Rectal smooth muscle tissue (tissue), 1 donor: ENCODE measurements around the gene NPAS3.

ENCODE experiments used
- H3K27ac ChIP-seq: one replicate; pipeline ENCODE4 v1.7.0; 2013; ENCODE audit warnings: low read depth, low read length, inconsistent platforms
- H3K27me3 ChIP-seq: one replicate; pipeline ENCODE4 v1.7.0; 2013; ENCODE audit warnings: low read length; ENCODE audit not compliant: control insufficient read depth, insufficient read depth
- H3K36me3 ChIP-seq: one replicate; pipeline ENCODE4 v1.7.0; 2013; ENCODE audit warnings: low read length; ENCODE audit not compliant: control insufficient read depth, insufficient read depth
- H3K4me1 ChIP-seq: one replicate; pipeline ENCODE4 v1.7.0; 2013; ENCODE audit warnings: low read length; ENCODE audit not compliant: control insufficient read depth, insufficient read depth
- H3K4me3 ChIP-seq: one replicate; pipeline ENCODE4 v1.7.0; 2013; ENCODE audit warnings: low read length
- H3K9ac ChIP-seq: one replicate; pipeline ENCODE4 v1.7.0; 2013; ENCODE audit warnings: low read length

Gene NPAS3

DNA sequence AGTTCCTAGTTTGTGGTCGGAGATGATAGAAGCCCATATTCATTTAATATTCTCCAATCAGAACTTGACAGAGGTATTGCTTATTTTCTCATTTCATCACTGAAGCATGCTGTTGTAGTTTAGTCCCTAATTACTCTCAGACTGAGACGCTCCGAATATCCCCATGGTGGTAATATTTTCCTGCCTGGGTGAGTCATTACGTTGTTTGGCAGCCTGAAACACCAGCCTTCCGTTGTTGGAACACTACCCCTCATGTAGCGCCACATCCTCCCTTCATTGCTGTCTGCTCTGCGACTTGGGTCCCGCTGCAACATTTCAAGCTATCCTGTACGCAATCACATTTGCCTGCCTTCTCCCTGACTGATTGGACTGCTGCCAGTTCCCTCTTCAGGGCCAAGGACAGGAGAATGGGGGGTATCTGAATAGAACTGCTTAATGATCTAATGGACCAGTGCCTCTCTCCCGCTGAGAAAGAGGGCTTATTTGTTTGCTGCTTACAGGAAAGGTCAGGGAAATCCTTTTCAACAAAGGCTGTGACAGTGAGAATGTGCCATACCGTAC lies 369.1 kb downstream of the NPAS3 start:
- H3K27me3 ChIP-seq: no peaks in the 10 kb centered on the region
- no peak overlapping the region for H3K27ac ChIP-seq
- H3K4me1 ChIP-seq: no peaks in the 10 kb centered on the region
- H3K9ac ChIP-seq: no peak overlapping the region
- no peak overlapping the region for H3K4me3 ChIP-seq
- H3K36me3 ChIP-seq: no peaks in the 10 kb centered on the region

DNA sequence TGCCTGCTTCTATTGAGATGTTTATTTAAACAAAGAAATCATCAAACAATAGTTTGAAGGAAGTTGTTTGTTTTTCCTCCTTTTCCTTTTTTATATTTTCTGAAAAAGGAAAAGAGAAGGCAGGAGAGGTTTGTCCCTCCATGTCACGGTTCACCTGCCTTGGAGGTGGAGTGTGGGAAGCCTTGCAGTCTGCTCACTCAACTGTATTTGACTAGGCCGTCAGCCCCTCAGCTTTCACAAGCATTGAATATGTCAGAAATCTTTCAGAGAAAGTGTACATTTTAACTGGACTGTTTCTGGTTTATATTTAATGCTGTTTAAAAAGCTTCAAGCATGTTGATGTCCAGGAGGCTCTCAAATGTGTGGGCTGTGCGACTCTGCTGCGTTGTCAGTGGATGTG lies 370.4 kb downstream of the NPAS3 start:
- Histone ChIP-seq H3K27ac (no peak overlapping the region), H3K4me3 (no peak overlapping the region), H3K36me3 (no peaks in the 10 kb centered on the region), H3K9ac (no peak overlapping the region), H3K27me3 (no peaks in the 10 kb centered on the region), H3K4me1 (no peaks in the 10 kb centered on the region)

DNA sequence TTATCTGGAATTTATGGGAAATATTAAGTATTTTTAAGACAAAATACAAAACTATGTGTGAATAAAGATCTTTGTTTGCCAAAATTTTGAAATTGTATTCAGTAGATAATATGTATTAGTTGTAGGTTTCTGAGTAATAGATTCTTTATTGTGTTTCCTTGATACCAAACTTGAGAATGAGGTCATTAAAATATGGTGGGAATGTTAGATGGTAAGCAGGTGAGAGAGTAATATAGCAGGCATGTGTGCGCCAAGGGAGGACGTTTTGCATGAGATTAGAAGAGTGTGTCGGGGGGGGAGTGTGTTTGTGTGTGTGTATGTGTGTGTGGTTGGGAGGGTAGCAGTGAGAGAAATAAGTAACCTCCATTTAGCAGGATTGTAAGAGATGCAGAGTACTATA lies 376.5 kb downstream of the NPAS3 start:
- H3K4me3 ChIP-seq: no peak overlapping the region
- no peaks in the 10 kb centered on the region for H3K4me1 ChIP-seq
- H3K27me3 ChIP-seq: no peaks in the 10 kb centered on the region
- no peak overlapping the region for H3K27ac ChIP-seq
- H3K36me3 ChIP-seq: no peaks in the 10 kb centered on the region
- no peak overlapping the region for H3K9ac ChIP-seq

DNA sequence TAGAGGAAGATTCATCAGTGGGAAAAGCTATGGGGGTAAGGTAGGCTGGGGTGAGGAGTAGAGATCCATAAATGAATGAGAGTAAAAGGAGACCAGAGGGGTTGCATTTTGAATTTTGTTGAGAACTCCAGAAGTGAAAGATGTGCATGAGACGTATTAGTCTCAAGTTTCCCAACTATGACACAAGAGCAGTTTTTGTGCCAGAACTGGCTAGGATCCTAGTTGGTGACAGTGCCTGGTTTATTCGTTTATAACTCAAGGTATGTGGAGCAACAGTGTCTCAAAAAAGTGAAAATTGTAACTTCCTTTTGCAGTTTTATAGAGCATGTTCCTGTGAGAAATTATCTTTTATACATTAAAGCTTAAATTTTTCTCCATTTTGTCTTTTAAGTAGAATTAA lies 377.0 kb downstream of the NPAS3 start:
- no peaks in the 10 kb centered on the region for H3K36me3 ChIP-seq
- no peaks in the 10 kb centered on the region for H3K27me3 ChIP-seq
- no peak overlapping the region for H3K27ac ChIP-seq
- no peak overlapping the region for H3K9ac ChIP-seq
- no peak overlapping the region for H3K4me3 ChIP-seq
- H3K4me1 ChIP-seq: no peaks in the 10 kb centered on the region

DNA sequence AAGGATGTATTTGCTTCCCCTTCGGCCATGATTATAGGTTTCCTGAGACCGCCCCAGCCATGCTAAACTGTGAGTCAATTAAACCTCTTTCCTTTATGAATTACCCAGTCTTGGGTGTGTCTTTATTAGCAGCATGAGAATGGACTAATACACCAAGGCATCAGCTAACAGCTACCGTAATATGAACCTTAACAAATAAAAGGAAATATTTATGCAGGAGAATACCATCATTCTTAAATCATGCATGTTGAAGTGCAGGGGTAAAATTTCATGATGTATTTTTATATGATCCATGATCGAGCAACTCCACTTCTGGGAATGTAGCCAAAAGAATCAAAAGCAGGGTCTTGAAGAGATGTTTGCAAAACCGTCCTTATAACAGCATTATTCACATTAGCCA lies 379.0 kb downstream of the NPAS3 start:
- Histone ChIP-seq H3K4me1 (no peaks in the 10 kb centered on the region), H3K27ac (no peak overlapping the region), H3K4me3 (no peak overlapping the region), H3K36me3 (no peaks in the 10 kb centered on the region), H3K9ac (no peak overlapping the region), H3K27me3 (no peaks in the 10 kb centered on the region)

DNA sequence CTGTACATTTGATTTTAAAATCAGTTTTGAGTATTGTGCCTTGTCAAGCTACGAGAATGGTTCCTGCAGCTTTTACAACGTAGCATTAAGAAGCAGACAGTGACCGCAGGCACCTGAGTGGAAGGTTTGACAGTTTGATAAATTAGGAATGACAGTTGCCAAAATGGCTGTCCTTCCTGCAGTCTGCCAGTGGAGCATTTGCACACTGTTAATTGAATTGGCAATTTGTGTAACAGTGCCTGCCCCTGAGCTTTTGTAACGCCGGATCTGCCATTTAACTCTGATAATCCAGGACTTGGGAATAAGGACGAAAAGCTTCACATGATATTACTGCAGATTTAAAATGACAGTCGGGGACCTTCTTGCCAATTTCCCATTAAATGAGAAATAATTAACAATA lies 385.3 kb downstream of the NPAS3 start:
- no peaks in the 10 kb centered on the region for H3K36me3 ChIP-seq
- no peaks in the 10 kb centered on the region for H3K27me3 ChIP-seq
- H3K4me3 ChIP-seq: no peak overlapping the region
- H3K9ac ChIP-seq: no peak overlapping the region
- no peak overlapping the region for H3K27ac ChIP-seq
- no peaks in the 10 kb centered on the region for H3K4me1 ChIP-seq

DNA sequence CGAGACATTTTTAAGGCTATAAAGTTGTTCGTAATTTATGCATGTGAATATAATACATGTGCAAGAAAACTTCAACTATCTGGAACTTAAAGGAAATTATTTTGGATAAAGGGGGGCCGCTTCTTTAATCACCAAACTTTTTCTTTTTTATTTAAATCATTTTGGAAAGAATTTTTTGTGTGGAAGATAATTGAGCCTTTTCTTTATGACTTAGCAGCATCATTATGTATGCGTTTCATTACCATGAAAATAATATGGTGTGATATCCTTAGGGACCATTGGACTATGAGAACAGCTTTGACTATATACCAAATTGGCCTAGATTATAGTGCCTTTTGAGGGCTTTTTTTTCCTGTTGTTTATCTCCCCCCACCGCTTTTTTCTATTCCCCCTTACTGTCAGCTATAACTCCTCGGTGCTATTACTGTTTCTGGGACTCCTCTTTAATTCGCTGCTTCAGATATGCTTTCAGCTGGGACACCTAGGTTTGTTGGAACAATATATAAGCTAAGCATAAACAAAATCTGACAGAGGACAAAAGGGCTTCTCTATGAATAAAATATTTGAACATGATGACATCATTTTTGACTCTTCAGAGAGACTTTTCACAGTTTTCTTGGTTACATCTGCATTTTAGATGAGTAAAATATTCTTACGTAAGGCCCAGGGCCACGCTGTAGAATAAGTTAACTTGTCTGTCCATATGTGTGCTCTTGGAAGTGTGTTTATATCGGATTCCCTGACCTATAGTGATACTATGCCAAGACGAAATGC lies 392.7 kb downstream of the NPAS3 start:
- H3K4me1 ChIP-seq: no peaks in the 10 kb centered on the region
- H3K9ac ChIP-seq: no peak overlapping the region
- no peaks in the 10 kb centered on the region for H3K36me3 ChIP-seq
- no peak overlapping the region for H3K27ac ChIP-seq
- no peaks in the 10 kb centered on the region for H3K27me3 ChIP-seq
- H3K4me3 ChIP-seq: no peak overlapping the region

DNA sequence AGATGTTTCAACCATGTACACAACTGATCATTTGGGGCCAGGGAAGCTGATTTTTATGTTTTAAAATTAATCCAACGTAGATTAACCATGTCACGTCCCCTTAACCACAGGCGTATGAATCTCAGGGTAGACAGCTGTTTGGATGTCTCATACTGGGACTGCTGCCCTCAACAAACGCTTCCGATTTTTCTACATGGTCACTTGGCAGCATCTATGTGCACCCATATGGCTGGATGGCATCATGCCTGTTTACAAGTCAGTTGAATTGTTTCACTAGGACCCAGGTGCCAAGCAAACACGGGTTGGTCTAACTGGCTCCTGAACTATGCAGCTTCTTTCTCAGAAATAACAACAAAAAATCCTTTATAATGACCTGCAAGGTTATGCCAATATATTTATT lies 393.8 kb downstream of the NPAS3 start:
- Histone ChIP-seq H3K27ac (no peak overlapping the region), H3K4me3 (no peak overlapping the region), H3K36me3 (no peaks in the 10 kb centered on the region), H3K4me1 (no peaks in the 10 kb centered on the region), H3K9ac (no peak overlapping the region), H3K27me3 (no peaks in the 10 kb centered on the region)

DNA sequence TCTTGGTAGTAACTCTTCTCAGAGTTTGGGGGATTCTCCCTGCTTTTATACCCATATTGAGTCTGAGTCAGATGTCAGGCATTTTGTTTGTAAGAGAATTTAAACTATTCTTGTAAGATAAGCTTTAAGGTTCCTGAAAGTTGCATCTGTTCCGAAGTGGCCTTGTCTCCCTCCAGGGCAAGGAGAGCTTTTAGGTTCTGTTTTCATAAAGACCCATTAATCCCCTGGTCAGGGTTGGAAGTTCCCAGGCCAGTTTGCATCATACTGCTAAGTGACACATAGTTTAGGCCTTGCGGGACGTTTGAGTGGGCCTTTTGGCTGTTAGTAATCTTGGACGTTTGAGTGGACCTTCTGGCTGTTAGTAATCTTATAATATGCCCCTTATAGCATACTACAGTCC lies 396.7 kb downstream of the NPAS3 start:
- Histone ChIP-seq H3K27me3 (no peaks in the 10 kb centered on the region), H3K4me3 (no peak overlapping the region), H3K36me3 (no peaks in the 10 kb centered on the region), H3K9ac (no peak overlapping the region), H3K4me1 (no peaks in the 10 kb centered on the region), H3K27ac (no peak overlapping the region)

DNA sequence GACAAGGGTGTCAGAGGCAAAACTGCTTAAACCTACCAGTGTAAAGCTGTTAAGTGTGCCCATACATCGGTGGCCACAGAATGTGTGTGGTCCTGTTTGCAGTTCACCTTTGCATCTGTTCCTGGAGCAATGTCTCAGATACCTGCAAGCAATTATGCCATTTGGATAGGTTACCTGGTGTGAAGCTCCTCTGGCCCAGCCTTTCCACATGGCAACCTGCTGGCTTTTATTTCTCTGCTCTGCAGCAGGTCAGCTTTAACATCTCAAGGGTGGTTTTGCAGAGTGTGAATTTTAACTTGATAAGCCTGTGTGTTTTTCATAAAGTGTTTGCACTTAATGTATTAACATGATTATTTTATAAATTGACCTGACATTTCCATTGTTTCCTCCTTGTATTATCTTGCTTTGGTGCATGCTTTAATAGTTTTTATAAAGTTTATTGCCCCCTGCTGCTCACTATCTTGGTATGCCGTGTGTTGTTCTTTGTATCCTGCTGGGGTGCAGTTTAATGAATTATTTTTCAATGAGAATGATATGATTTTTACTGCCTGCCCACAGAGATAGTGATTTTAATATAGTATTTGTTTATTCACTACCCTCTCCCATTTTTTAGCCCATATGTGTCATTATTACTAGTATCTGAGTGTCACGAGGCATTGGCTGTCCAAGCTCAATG lies 403.8 kb downstream of the NPAS3 start:
- no peaks in the 10 kb centered on the region for H3K36me3 ChIP-seq
- H3K4me1 ChIP-seq: no peaks in the 10 kb centered on the region
- no peak overlapping the region for H3K27ac ChIP-seq
- no peaks in the 10 kb centered on the region for H3K27me3 ChIP-seq
- H3K4me3 ChIP-seq: no peak overlapping the region
- no peak overlapping the region for H3K9ac ChIP-seq

DNA sequence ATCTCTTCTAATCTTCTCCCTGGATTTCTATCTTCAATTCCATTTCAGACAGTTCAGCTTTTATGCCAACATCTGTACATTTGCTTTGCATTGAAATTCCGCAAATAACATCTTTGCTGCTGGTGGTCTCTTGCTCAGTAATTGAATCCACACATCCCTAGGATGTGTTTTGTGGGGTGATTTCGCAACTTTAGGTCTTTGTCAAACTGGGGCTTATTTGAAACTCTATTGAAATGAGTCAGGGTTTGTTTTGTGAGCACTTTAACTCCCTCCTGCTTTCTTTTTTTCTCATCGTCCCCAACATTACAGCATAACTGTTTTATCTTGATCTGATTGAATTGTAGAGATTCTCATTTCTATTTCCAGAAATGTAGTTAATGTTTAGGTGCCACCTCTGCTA lies 404.3 kb downstream of the NPAS3 start:
- Histone ChIP-seq H3K4me1 (no peaks in the 10 kb centered on the region), H3K27me3 (no peaks in the 10 kb centered on the region), H3K4me3 (no peak overlapping the region), H3K27ac (no peak overlapping the region), H3K36me3 (no peaks in the 10 kb centered on the region), H3K9ac (no peak overlapping the region)

DNA sequence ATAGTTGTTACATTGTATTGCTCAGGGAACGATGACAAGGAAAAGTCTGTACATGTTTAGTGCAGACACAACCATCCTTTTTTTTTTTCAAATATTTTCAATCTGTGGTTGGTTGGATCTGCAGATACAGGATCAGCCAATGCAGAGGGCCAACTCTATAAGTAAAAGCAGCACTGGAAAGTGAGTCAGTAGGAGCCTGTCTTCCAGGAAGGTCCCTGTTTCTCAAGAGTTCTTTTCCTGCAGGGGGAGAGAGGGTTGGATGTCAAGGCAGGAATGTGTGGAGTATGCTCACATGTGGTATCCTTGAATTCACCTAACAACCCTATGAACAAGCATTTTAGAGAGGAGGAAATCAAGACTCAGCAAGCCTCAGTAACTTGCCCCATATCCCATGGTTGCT lies 409.1 kb downstream of the NPAS3 start:
- no peak overlapping the region for H3K9ac ChIP-seq
- no peaks in the 10 kb centered on the region for H3K36me3 ChIP-seq
- no peak overlapping the region for H3K27ac ChIP-seq
- no peaks in the 10 kb centered on the region for H3K27me3 ChIP-seq
- no peak overlapping the region for H3K4me3 ChIP-seq
- no peaks in the 10 kb centered on the region for H3K4me1 ChIP-seq

DNA sequence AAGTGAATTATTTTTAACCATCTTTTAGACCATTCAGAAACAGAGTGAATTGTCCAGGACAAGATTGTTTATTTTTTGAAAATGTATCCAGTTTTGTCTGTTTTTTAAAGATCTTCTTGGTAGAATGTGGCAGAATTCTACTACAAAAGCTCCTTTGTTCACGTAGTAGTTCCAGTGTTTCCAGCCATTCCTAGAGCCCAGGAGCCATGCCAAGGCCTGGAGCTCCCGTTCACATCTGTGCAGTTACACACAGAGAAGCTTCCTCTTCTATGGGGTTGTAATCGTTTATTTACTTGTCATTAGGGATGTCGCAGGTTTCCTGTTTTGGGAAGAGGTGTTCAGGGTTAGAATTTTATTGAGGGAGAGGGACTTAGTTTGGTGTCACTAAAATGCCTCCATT lies 409.8 kb downstream of the NPAS3 start:
- Histone ChIP-seq H3K27ac (no peak overlapping the region), H3K4me3 (no peak overlapping the region), H3K9ac (no peak overlapping the region), H3K4me1 (no peaks in the 10 kb centered on the region), H3K27me3 (no peaks in the 10 kb centered on the region), H3K36me3 (no peaks in the 10 kb centered on the region)
